GM19035 (cell line): ENCODE measurements around the gene DDX1.

Experiments
- ATAC-seq: cut with Tn5 transposase; IDR thresholded peaks from one replicate; pipeline ENCODE4 v1.9.1; 2021; ENCODE audit not compliant: unreplicated experiment

The DDX1 gene

DNA sequence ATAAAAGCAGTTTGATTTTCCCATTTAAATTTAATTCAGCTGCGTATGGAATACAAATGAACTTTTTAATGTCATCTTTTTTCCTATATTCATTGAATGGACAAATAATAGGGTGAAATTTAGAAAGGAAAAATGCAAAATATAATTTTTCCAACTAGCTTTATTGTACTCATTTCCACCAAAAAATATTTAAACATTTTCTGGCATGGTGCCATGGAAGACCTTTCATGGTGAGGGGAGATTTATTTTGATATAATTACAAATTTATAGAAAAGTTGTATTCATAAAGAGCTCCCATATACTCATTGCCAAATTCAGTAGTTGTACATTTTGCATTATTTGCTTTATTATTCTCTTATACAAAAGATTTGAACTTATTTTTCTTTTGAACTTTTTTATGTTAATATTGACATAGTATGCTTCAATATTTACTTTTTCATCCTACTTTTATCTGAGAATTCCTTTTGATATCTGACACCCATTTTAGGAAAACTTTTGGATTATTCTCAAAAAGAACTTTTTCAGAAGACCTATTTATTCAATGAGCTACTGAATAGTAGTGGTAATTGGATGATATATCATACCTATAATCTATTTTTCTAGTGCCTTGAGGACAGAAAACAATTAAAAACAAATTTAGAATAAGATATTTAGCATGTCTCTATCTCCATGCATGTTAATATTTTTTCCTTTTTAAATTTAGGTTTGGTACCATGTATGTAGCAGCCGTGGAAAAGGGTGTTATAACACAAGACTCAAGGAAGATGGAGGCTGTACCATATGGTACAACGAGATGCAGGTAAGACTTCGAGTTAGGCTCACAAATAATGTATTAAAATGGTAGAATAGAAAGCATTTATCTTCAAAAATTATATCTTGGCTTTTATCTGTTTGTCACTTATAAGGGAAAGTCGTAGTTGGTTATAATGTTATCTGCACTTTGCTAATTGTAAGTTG is 37.5 kb downstream of the DDX1 start:
- ATAC-seq, result no peak

DNA sequence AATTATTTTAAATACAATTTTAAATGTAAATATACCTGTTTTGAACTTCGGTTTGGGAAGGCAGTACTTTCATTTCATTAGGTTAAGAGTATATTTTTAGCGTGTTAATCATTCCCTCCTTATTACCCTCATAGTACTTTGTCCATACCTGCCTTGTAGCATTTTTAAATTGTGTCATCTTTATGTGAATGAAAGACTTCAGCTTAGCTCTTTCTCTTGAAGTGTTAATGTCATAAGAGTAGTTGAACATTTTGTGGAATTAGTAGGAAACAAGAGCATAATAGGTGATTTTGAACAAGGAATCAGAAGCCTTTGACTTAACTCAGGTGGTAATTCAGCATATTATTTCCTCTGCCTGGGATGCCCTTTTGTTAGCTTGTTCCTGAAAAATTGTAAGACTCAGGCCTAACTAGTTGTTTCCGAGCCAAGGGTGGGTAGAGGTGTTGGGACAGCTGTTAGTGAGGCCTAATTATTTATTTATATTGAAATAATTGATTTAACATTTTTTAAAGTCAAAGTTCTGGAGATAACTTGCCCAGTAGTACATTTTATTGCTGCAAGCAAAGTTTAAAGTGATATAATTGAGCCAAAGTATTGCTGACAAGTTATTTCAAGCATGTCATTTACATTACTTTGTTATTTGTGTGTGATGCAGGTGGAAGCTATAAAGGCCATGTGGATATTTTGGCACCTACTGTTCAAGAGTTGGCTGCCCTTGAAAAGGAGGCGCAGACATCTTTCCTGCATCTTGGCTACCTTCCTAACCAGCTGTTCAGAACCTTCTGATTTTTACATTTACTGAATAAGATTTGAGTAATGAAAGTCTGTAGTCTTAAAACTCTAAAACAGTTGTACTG is 38.7 kb downstream of the DDX1 start:
- no peak for ATAC-seq

DNA sequence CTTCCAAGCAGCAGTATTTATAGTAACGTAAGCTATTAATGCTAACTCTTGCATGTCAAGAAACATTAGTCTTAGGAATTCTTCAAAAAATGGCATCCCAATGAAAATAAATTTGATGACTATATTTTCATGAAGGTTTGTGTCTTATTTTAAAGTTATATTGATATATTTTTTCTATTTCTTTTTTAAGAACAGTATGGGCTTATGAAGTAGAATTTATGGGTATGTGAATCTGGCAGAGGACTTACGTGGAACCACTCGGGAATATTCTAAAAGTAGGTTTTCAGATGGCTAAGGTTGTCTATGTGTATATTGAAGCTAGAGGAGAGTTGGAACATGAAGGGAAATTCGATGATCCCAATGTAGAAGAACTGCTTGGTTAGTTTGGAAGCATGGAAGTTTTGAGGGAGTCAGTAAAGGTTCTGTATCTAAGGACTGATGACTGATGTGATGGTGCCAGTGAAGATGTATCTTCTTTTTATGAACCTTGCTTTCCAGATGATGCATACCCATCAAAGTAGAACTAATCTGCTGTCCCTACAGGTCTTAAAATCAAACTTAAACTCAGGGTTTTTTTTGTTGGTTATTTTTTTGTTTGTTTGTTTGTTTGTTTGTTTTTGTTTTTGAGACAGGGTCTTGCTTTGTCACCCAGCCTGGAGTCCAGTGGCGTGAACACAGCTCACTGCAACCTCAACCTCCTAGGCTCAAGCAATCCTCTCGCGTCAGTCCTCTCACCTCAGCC is 39.5 kb downstream of the DDX1 start:
- ATAC-seq, result no peak

DNA sequence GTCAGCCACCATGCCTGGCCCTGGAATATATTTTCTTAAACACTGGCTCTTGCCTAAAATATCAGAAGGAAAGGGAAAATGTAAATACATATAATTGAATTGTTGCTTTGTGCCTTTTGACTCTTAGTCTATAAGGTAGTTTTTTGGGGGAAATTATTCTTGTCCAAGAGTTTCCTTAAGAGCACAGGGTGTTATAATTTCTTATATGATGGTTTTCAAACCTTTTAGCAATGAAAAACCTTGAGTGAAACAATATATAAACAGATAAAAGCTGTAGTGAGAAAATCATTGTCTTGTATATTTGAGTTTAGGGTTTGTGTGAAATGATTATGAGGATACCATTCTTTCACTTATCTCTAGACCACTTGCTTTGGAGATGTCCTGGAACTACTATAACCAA is 40.2 kb downstream of the DDX1 start:
- no peak for ATAC-seq

DNA sequence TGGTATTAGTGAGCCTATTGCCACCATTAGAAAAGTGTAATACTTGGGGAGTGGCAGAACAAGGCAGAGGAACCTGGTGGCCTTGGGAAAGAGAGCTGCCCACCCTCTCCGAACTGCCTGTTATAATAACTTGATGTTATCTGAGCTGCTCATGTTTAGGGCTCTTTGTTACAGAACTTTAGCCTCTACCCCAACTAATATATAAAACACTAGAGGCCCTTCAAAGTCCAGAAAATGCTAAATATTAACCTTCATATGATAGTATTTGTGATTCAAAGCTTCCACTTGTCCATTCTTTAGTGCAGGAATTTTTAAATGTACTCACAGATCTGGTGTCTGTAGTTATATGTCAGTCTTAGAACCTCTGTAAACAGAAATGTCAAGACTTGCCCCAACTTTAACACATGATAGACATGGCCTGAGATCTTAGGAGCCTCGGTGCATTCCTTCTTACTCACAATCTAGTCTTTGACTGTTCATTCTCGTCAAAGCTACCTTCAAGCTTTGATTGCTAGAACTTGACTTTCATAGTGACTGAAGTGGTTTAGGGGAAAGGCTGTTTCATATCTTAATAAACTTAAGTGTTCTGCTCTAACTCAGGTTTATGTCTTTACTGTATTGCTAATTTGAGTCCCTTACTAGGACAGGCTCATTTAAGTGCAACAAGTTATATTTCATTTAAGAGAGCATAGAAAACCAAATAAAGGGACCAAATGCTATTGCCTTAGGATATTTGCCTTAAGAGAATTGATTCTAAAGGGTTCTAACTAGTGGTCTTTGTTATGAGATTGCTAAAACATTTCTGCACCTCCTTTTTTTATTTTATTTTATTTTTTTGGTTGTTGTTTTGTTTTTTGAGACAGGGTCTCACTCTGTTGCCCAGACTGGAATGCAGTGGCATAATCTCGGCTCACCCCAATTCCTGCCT is 41.6 kb downstream of the DDX1 start:
- ATAC-seq, result no peak

DNA sequence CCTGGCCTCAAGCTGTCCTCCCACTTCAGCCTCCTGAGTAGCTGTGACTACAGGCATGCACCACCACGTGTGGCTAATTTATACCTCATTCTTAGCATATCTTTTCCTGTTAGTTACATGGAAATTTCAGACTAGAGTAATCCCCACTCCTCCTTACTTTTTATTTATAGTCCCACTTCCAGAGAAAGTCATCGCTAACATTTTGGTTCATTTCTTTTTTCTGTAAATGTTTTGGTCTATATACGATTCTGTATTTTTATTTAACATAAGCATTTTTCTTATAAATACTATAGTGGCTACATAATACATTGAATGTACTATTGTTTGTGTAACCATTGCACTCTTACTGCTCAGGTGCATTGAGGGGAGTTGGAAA is 42.3 kb downstream of the DDX1 start:
- ATAC-seq, result no peak

DNA sequence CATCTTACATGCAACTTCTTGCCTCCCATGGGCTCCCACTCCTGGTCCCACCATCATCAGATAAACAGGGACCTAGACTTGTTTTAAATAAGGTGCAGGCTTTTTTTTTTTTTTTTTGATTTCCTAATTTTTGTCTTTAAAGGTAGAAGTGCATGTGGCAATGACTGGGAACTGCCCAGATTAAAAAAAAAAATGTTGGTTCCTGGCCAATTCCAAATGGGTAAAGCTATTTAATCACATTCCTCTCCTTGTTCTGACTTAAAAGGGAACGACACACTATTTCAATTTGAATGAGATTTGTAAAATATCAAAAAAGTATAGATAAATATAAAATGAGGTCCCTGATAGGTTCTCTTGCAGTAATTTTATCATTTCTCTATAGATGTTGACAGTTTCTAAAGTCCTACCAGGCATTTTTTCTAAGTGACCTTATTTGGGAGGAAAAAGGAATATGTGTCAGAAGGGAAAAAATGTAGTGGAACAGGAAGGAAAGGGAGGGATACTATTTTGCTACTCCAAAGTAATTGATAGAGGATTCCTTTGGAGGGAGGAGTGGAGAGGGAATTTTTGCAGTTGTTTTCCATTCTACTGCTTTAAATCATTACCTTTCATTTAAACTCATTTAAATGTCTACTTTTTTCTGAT is 43.3 kb downstream of the DDX1 start:
- ATAC-seq, result no peak

DNA sequence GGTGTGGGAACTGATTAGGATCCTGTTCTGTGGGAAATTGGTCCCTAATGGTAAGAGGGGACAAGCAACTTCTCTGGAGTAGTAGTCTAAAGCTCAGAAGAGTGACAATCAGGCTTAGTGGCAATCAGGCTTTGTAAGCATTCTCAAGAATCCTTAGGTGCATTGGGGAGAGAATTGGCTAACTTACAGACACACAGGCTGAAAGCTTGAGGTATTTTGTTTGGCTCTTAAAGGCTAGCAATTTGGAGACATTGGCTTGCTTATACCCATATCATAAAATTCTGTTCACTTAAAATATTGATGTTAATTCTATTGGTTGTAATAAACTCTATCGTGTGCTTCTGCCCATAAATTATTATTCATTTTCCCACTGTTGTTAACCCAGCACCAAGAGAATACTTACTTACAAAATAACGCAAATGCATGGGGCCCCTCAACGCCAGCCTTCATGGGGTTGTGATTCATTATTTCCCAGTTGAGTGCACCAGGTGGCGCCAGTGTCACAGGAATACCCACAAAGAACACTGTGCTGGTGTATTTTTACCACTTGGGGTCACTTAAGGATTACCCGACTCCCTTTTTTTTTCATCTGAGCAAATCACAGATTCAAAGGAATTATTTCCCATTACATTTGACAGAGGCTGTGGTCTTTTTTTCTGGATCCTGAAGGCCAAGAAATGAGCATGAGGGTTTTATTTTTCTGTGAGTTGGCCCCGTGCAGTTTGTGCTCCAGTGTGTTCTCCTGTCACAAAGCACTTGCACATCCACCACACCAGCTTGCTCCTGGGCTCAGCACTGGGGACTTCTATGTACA is 45.5 kb downstream of the DDX1 start:
- peak; percentile 86 for ATAC-seq

DNA sequence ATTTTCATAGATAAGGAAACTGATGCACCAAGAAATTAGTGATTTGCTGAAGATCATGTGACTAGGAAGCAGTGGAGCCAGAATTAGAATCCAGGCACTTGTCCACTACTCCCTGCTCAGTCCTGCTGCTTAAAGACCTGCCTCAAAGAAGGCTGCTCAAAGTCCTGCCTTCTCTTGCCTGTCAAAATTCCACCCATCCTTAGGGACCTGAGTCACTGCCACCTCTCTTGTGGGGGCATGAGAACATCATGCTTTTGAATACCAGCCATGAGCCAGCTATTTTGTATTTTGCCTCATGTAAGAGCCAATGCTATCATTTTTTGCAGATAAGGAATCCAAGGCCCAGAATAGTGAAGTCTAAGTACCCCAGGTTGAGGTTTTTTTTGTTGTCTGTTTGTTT is 47.1 kb downstream of the DDX1 start:
- ATAC-seq, result no peak

DNA sequence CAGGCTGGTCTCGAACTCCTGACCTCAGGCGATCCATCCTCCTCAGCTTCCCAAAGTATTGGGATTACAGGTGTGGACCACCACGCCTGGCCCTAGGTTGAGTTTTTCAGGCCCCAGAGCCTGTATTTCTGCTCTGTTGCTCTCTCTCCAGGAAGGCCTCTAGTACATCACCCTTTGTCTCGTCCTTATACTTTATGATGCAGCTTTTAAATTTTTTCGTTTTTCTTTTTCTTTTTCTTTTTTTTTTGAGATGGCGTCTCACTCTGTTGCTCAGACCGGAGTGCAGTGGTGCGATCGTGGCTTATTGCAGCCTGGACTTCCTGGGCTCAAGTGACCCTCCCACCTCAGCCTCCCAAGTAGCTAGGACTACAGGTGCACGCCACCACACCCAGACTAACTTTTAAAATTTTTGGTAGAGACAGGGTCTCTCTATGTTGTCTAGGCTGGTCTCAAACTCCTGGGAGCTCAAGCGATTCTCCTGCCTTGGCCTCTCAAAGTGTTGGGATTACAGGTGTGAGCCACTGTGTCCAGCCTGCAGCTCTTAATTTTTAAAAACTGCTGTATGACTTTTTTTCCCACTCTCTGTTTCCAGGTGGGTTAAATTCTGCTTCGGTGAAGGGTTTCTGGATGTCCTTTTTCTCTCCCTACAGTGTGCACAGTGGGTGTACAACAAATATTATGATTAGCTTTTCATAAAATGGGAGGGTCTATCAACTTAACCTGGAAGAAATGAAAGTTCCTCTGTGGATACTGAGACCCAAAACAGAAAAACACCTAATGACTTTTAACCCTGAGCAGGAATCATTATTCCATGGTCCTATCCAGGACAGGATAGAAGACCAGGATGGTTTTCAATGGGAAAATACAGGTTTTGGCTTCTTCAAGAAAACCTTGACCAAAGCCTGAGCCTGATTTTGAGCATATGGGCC is 47.9 kb downstream of the DDX1 start:
- ATAC-seq, result no peak

DNA sequence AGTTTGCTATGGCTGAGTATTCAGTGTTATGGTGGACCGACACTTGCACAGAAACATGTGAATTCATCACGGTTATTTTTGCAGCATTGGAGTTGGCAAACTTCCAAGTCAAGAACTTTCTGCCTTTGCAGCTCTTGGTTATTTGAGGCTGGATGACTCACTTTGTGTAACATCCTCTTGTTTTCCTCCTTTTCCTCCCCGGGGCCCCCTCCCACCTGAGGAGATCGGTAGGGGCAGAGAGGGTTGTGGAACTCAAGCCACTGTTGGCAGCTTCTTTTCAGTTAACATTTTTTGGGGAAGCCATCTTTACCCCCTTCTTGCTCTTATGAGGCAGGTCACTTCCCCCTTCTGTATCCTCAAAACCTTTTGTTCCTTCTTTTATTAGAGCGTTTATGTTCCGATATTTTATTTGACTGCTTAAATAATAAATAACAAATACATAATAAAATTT is 48.6 kb downstream of the DDX1 start:
- no peak for ATAC-seq

DNA sequence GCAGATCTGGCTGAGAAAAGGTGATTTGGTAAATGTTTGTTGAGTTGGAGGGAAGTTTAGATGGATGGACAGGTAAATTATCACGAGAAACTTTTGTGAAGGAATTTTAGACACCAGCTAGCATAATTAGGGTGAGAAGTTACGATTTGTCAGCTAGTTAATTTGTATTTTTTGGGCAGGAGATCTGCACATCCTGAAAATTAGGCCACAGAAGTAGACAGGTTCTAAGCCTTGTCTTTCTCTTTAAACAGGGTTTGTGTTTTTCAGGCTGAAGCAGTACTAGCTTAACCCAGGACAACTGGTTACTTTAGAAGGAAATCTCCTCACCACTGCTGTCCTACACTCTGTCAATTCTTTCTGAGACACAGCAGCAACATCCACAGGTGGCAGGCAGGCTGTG is 49.1 kb downstream of the DDX1 start:
- no peak for ATAC-seq

DNA sequence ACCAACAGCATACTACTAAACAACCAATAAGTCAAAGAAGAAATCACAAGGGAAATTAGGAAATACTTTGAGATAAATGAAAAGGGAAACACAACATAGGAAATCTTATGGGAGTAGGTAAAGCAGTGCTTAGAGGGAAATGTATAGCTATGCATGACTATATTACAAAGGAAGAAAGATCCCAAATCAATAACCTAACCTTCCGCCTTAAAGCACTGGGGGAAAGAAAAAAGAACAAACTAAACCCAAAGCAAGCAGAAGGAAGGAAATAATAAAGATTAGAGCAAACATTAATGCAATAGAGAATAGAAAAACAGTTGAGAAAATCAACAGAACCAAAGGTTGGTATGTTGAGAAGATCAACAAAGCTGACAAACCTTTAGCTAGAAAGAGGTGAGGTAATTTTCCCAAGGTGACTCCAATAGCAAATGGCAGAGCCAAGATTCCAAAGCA is 49.9 kb downstream of the DDX1 start:
- no peak for ATAC-seq

DNA sequence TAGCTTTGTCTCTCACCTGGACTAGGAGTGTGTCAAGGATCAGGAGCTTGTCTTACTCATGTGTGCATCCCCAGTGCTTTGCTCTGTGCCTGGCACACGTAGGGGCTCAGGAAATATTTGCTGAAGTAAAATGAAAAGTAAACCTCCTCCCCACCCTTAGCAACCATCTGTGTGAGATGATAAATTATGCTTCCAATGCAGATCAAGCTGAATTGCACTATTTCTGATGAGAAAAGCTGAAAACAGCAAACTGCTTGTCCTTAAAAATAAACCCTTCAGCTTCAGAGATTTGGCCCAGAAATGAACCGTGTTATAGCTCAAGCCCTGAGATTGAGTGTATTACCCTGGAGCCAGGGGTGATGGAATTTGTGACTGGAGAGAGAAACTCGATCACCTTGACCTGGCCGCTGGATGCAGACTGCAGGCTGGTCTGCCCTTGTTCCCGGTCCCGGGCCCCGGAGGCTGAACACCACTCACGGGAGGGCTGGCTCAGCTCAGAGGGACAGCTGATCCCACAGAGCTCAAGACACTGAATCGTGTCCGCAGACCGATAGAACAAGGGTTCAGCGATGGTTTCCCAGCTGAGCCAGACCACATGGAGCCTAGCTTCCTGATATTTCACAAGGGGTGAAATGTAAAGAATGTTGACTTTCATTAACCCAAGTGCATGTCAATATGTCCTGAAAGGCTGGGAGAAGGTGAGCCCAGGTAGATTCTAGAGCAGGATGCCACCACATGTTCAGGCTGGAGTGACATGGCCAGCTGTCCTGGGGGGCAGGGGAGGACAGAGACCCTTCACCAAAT is 50.5 kb downstream of the DDX1 start:
- ATAC-seq, result no peak

DNA sequence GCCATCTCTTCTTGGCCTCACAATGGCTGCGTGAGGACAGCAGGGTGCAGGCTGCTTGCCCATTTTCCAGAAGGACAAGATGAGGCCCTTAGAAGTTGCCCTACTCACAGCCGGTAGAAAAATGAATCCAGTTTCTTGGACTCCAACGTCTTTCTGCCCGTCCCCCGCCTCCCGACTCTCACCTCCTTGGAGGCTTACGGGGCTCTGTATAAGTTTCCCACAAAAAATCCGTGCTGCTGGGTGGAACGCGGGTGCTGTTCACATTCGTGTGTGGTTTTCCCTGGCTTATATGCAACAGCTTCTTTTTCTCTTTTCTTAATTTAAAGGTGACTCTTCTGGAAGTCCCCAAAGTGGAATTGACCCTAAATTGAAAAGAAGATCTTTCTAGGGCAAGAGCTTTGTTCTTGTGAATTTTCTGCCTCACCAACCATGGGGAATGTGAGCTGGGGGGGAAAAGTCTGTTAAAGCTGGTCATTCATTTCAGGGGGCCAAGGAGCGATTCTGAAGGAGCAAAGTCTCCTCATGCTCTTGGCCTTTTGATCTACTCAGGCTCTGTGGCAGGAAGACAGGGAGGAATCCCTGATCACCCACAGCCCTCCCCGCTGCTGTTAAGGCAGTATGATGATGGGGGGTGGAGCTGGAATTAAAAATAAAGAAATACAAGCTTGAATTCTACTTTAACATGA is 51.3 kb downstream of the DDX1 start:
- ATAC-seq, result no peak
